Measurements from ENCODE around the gene APH1B. TPM values are rescaled to one million over a fixed set of nuclear protein-coding genes. Genes with fewer than 3 reads are reported as not detected.

The APH1B gene
- 18.3 TPM for polyA plus RNA-seq (2013)

DNA sequence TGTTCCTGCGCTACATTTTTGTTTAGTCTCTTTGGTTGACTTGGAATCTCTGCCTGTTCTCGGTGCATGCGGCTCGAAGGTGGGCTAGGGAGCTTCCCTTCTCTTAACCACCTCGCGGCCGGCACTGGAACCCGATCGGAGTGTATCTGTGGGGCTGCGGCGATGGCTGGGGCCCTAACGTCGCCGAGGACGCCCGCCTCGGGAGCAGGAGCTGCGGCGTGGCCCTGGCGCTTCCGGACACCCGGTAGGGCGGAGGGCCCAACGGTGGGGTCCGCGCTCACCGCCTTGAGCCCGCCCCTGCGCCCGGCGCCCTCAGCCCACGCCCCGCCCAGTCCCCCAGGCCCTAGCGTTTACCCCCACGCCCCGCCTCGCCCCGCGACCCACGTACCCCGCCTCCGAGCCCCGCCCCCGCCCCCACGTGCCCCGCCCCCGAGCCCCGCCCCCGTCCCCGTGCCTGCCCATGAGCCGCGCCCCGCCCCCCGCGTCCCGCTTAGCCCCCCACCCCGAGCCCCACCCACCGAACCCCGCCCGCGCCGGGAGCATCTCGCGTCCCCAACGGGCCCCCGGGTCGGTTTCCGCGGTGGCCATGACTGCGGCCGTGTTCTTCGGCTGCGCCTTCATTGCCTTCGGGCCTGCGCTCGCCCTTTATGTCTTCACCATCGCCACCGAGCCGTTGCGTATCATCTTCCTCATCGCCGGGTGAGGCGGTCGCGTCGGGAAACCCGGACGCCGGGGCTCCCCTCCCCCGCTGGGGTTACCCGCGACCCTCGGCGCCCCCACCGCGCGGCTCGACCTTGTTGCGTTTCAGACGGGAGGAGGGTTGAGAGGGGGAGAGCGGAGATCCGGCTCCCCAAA, at the start of gene APH1B:
APH1B (plus strand) TSS at position 568 of the 855 bp plus-strand sequence; CDS start at position 587, 19 bp downstream.
- ChIA-PET CTCF (interaction anchor here (0.5 to 1.8 kb wide), 5 partner anchors 11 to 229 kb away, joined by 3 to 6 read pairs (median 4); no protein-coding TSS in a partner anchor), POLR2A (interaction anchor here (0.6 kb wide), 1 partner anchor 20 kb away, joined by 3 read pairs; no protein-coding TSS in a partner anchor)
- peak; percentile 84 to 94 (median 93) for DNase-seq

DNA sequence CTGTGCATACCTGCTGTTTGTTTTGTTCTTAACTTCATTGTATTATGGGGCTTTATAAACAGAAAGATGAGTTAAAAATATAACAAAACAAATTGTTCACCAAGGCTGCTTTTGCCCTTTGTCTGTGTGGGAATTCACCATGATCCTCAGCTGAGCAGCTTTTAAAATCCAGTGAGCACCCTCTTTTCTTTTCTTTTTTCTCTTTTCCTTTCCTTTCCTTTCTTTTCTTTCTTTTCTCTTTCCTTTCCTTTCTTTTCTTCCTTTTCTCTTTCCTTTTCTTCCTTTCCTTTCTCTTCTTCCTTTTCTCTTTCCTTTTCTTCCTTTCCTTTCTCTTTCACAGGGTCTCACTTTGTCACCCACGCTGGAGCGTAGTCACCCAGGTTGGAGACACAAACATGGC, 49.7 kb upstream of the APH1B start:
- WGBS (ENCODE audit: insufficient coverage) = 100% methylated on average over 2 of the region's 2 CpGs
- CTCF ChIA-PET = interaction anchor here (1.0 to 2.8 kb wide), 5 partner anchors 10 to 36 kb away, joined by 3 to 10 read pairs (median 6); no protein-coding TSS in a partner anchor
- no peak overlapping the region for H3K4me3 ChIP-seq (ENCODE audit: control insufficient read depth in 1 of 7, extremely low read depth in 1 of 7, insufficient read depth in 4 of 7, low read depth in 2 of 7, low read length in 6 of 7)
- no peaks in the 10 kb centered on the region for H3K27me3 ChIP-seq (replicated peaks in 2 of 5; ENCODE audit: control insufficient read depth in 4 of 5, insufficient read depth in 5 of 5, low read length in 4 of 5)
- no peaks in the 10 kb centered on the region for H3K9me3 ChIP-seq (ENCODE audit: control extremely low read depth in 1 of 5, control insufficient read depth in 4 of 5, insufficient read depth in 2 of 5, low read depth in 1 of 5, low read length in 4 of 5)
- POLR2A ChIA-PET = no interaction called here
- peaks cover under 1 to 14% (median 3%) of the 10 kb centered on the region in 4 experiments for H3K36me3 ChIP-seq (ENCODE audit: control insufficient read depth in 4 of 4, insufficient read depth in 4 of 4, low read length in 3 of 4)
- peaks cover 20 to 53% (median 32%) of the 10 kb centered on the region in 4 experiments for H3K4me1 ChIP-seq (ENCODE audit: control extremely low read depth in 1 of 4, control insufficient read depth in 4 of 4, insufficient read depth in 4 of 4, low read length in 3 of 4)
- H3K27ac ChIP-seq (ENCODE audit: insufficient read depth in 1 of 2, low read depth in 1 of 2, low read length in 2 of 2, poor library complexity in 1 of 2, severe bottlenecking in 2 of 2) = peak overlapping the region in 1 of 2 experiments; percentile 82
- DNase-seq = no peak

More for the DNA sequence above, at the start of gene APH1B:
- peak within 1 kb of the TSS; percentile 78 to 95 (median 90) for H3K4me3 ChIP-seq (ENCODE audit: control insufficient read depth in 1 of 7, extremely low read depth in 1 of 7, insufficient read depth in 4 of 7, low read depth in 2 of 7, low read length in 6 of 7)
- H3K27ac ChIP-seq (ENCODE audit: insufficient read depth in 1 of 2, low read depth in 1 of 2, low read length in 2 of 2, poor library complexity in 1 of 2, severe bottlenecking in 2 of 2) = peak within 1 kb of the TSS; percentile 67 to 82
- no peaks in the 10 kb centered on the region for H3K27me3 ChIP-seq (replicated peaks in 2 of 5; ENCODE audit: control insufficient read depth in 4 of 5, insufficient read depth in 5 of 5, low read length in 4 of 5)
- WGBS (ENCODE audit: insufficient coverage) = under 1% methylated on average over 61 of the region's 102 CpGs
- peaks cover 0 to 24% (median 15%) of the 10 kb centered on the region in 4 experiments for H3K4me1 ChIP-seq (ENCODE audit: control extremely low read depth in 1 of 4, control insufficient read depth in 4 of 4, insufficient read depth in 4 of 4, low read length in 3 of 4)
- peaks cover 0 to 12% (median 4%) of the 10 kb centered on the region in 4 experiments for H3K36me3 ChIP-seq (ENCODE audit: control insufficient read depth in 4 of 4, insufficient read depth in 4 of 4, low read length in 3 of 4)
- H3K9me3 ChIP-seq (ENCODE audit: control extremely low read depth in 1 of 5, control insufficient read depth in 4 of 5, insufficient read depth in 2 of 5, low read depth in 1 of 5, low read length in 4 of 5) = no peaks in the 10 kb centered on the region

DNA sequence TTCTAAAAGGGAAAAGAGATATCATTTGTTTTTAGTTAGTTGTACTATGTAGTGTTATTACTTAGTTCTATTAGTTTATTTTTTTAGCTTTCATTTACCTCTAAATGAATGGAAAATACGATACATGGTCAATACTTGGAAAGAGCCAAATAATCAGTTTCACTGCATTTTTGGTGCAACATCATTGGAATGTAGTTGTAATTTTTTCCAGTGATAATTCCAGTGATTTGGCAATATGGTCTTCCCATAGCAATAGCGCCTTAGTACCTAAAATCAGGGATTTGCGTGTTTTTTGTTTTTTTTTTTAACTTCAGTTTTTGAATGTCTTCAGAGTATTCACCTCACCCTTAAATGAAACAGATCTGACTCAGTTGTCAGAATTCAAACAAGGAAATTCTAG, 46.2 kb upstream of the APH1B start:
- WGBS (ENCODE audit: insufficient coverage) = no CpG with 5 or more reads among the region's 3 CpGs
- ChIA-PET CTCF (interaction anchor here (0.7 to 3.6 kb wide), 6 partner anchors 11 to 39 kb away, joined by 3 to 11 read pairs (median 4); no protein-coding TSS in a partner anchor), POLR2A (interaction anchor here (1.1 kb wide), 1 partner anchor 40 kb away, joined by 4 read pairs; no protein-coding TSS in a partner anchor)
- no peaks in the 10 kb centered on the region for H3K9me3 ChIP-seq (ENCODE audit: control extremely low read depth in 1 of 5, control insufficient read depth in 4 of 5, insufficient read depth in 2 of 5, low read depth in 1 of 5, low read length in 4 of 5)
- DNase-seq = no peak
- peaks cover 0 to 3% (median 2%) of the 10 kb centered on the region in 4 experiments for H3K36me3 ChIP-seq (ENCODE audit: control insufficient read depth in 4 of 4, insufficient read depth in 4 of 4, low read length in 3 of 4)
- H3K4me1 ChIP-seq (ENCODE audit: control extremely low read depth in 1 of 4, control insufficient read depth in 4 of 4, insufficient read depth in 4 of 4, low read length in 3 of 4) = peaks cover 29 to 68% (median 46%) of the 10 kb centered on the region in 4 experiments
- H3K27ac ChIP-seq (ENCODE audit: insufficient read depth in 1 of 2, low read depth in 1 of 2, low read length in 2 of 2, poor library complexity in 1 of 2, severe bottlenecking in 2 of 2) = no peak overlapping the region
- H3K27me3 ChIP-seq (replicated peaks in 2 of 5; ENCODE audit: control insufficient read depth in 4 of 5, insufficient read depth in 5 of 5, low read length in 4 of 5) = no peaks in the 10 kb centered on the region
- H3K4me3 ChIP-seq (ENCODE audit: control insufficient read depth in 1 of 7, extremely low read depth in 1 of 7, insufficient read depth in 4 of 7, low read depth in 2 of 7, low read length in 6 of 7) = no peak overlapping the region

DNA sequence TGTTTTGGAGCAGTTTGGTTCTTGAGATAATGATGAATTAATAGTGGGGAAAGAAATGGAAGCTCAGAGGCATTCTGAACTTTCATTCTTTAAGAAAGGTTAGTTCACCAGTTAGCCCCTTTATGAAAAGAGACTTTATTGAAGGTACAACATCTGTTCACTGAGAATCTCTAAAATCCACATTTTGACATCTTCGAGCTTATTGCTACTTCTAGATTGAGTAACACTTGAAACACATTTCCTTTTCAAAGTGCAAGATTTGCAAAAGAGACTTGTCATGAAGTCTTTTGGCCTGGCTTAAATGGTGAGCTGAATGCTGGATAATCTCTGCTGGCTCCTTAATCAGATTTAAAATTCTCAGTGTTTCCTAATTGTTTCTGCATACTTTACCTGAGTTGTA, 45.7 kb upstream of the APH1B start:
- 0% methylated on average over 1 of the region's 1 CpG for WGBS (ENCODE audit: insufficient coverage)
- POLR2A ChIA-PET = interaction anchor here (1.1 kb wide), 1 partner anchor 41 kb away, joined by 4 read pairs; no protein-coding TSS in a partner anchor
- CTCF ChIA-PET = interaction anchor here (1.0 to 3.6 kb wide), 5 partner anchors 14 to 40 kb away, joined by 3 to 11 read pairs (median 7); no protein-coding TSS in a partner anchor
- Histone ChIP-seq H3K4me3 (ENCODE audit: control insufficient read depth in 1 of 7, extremely low read depth in 1 of 7, insufficient read depth in 4 of 7, low read depth in 2 of 7, low read length in 6 of 7) (no peak overlapping the region), H3K27me3 (replicated peaks in 2 of 5; ENCODE audit: control insufficient read depth in 4 of 5, insufficient read depth in 5 of 5, low read length in 4 of 5) (no peaks in the 10 kb centered on the region), H3K36me3 (ENCODE audit: control insufficient read depth in 4 of 4, insufficient read depth in 4 of 4, low read length in 3 of 4) (peaks cover 0 to 3% (median 2%) of the 10 kb centered on the region in 4 experiments), H3K4me1 (ENCODE audit: control extremely low read depth in 1 of 4, control insufficient read depth in 4 of 4, insufficient read depth in 4 of 4, low read length in 3 of 4) (peaks cover 29 to 64% (median 41%) of the 10 kb centered on the region in 4 experiments), H3K9me3 (ENCODE audit: control extremely low read depth in 1 of 5, control insufficient read depth in 4 of 5, insufficient read depth in 2 of 5, low read depth in 1 of 5, low read length in 4 of 5) (no peaks in the 10 kb centered on the region), H3K27ac (ENCODE audit: insufficient read depth in 1 of 2, low read depth in 1 of 2, low read length in 2 of 2, poor library complexity in 1 of 2, severe bottlenecking in 2 of 2) (peak overlapping the region in 1 of 2 experiments; percentile 15)
- DNase-seq = peak in 2 of 3 donors; percentile 39 to 59

DNA sequence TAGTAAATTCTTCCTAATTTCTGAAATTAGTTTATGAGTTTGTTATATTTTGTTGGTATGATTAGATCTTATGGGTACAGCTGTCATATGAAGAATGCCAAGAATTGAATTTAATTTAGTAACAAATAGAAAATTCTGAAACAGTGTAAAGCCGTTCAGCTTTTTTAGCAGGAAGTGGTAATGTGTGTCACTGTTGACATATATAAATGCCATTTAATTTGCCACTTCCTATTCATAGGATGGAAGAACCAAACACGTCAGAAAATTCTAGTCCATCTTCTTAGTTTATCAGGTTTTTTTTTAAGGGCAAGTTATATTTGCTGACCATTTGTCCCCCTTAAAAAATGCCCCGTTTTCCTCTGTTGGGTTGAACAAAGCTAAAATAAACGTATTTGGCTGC, 45.0 kb upstream of the APH1B start:
- Histone ChIP-seq H3K4me3 (ENCODE audit: control insufficient read depth in 1 of 7, extremely low read depth in 1 of 7, insufficient read depth in 4 of 7, low read depth in 2 of 7, low read length in 6 of 7) (peak overlapping the region in 1 of 7 experiments; percentile 13), H3K36me3 (ENCODE audit: control insufficient read depth in 4 of 4, insufficient read depth in 4 of 4, low read length in 3 of 4) (peaks cover 0 to 3% (median 2%) of the 10 kb centered on the region in 4 experiments), H3K9me3 (ENCODE audit: control extremely low read depth in 1 of 5, control insufficient read depth in 4 of 5, insufficient read depth in 2 of 5, low read depth in 1 of 5, low read length in 4 of 5) (no peaks in the 10 kb centered on the region), H3K27me3 (replicated peaks in 2 of 5; ENCODE audit: control insufficient read depth in 4 of 5, insufficient read depth in 5 of 5, low read length in 4 of 5) (no peaks in the 10 kb centered on the region), H3K27ac (ENCODE audit: insufficient read depth in 1 of 2, low read depth in 1 of 2, low read length in 2 of 2, poor library complexity in 1 of 2, severe bottlenecking in 2 of 2) (peak overlapping the region in 1 of 2 experiments; percentile 71), H3K4me1 (ENCODE audit: control extremely low read depth in 1 of 4, control insufficient read depth in 4 of 4, insufficient read depth in 4 of 4, low read length in 3 of 4) (peaks cover 24 to 59% (median 39%) of the 10 kb centered on the region in 4 experiments)
- ChIA-PET CTCF (interaction anchor here (1.2 to 3.6 kb wide), 4 partner anchors 14 to 40 kb away, joined by 4 to 11 read pairs (median 6); no protein-coding TSS in a partner anchor), POLR2A (no interaction called here)
- no CpG with 5 or more reads among the region's 4 CpGs for whole genome bisulfite sequencing (ENCODE audit: insufficient coverage)
- peak; percentile 22 to 82 (median 64) for DNase-seq

DNA sequence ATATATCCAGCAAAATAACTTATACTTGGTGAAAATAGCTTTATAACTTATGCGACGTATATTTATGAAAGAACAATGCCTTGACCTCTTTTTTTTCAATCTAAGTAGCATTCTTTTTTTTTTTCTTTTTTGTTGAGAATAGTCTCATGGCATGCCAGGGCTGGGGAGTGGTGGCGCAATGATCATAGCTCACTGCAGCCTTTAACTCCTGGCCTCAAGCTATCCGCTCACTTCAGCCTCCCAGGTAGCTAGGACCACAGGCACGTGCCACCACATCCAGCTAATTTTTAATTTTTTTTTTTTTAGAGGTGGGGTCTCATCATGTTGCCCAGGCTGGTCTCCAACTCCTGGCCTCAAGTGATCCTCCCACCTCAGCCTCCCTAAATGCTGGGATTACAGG, 44.5 kb upstream of the APH1B start:
- H3K4me1 ChIP-seq (ENCODE audit: control extremely low read depth in 1 of 4, control insufficient read depth in 4 of 4, insufficient read depth in 4 of 4, low read length in 3 of 4) = peaks cover 24 to 54% (median 38%) of the 10 kb centered on the region in 4 experiments
- no peaks in the 10 kb centered on the region for H3K9me3 ChIP-seq (ENCODE audit: control extremely low read depth in 1 of 5, control insufficient read depth in 4 of 5, insufficient read depth in 2 of 5, low read depth in 1 of 5, low read length in 4 of 5)
- no peaks in the 10 kb centered on the region for H3K27me3 ChIP-seq (replicated peaks in 2 of 5; ENCODE audit: control insufficient read depth in 4 of 5, insufficient read depth in 5 of 5, low read length in 4 of 5)
- H3K4me3 ChIP-seq (ENCODE audit: control insufficient read depth in 1 of 7, extremely low read depth in 1 of 7, insufficient read depth in 4 of 7, low read depth in 2 of 7, low read length in 6 of 7) = no peak overlapping the region
- peak overlapping the region in 1 of 2 experiments; percentile 71 for H3K27ac ChIP-seq (ENCODE audit: insufficient read depth in 1 of 2, low read depth in 1 of 2, low read length in 2 of 2, poor library complexity in 1 of 2, severe bottlenecking in 2 of 2)
- no peak for DNase-seq
- H3K36me3 ChIP-seq (ENCODE audit: control insufficient read depth in 4 of 4, insufficient read depth in 4 of 4, low read length in 3 of 4) = peaks cover 0 to 3% (median 1%) of the 10 kb centered on the region in 4 experiments
- CTCF ChIA-PET = interaction anchor here (1.2 to 3.6 kb wide), 5 partner anchors 13 to 41 kb away, joined by 3 to 11 read pairs (median 5); no protein-coding TSS in a partner anchor
- POLR2A ChIA-PET = no interaction called here
- 100% methylated on average over 2 of the region's 5 CpGs for WGBS (ENCODE audit: insufficient coverage)

Measured in common myeloid progenitor, CD34-positive (primary cell).